B cell (primary cell): ENCODE data around the gene TCN1.

Source experiments
- EZH2 ChIP-seq: IDR thresholded peaks from 2 replicates; pipeline ENCODE4 v1.6.1; 2012; ENCODE audit warnings: borderline replicate concordance, low read depth, mild to moderate bottlenecking, moderate library complexity, low read length; ENCODE audit not compliant: insufficient read depth, poor library complexity, severe bottlenecking
- TF ChIP-seq, protein P1 (sequence below): fragments of 200-600 bp; IDR thresholded peaks from one replicate; pipeline ENCODE4 v1.8.0; 2022; ENCODE audit warnings: antibody characterized with exemption, mild to moderate bottlenecking

DNA sequence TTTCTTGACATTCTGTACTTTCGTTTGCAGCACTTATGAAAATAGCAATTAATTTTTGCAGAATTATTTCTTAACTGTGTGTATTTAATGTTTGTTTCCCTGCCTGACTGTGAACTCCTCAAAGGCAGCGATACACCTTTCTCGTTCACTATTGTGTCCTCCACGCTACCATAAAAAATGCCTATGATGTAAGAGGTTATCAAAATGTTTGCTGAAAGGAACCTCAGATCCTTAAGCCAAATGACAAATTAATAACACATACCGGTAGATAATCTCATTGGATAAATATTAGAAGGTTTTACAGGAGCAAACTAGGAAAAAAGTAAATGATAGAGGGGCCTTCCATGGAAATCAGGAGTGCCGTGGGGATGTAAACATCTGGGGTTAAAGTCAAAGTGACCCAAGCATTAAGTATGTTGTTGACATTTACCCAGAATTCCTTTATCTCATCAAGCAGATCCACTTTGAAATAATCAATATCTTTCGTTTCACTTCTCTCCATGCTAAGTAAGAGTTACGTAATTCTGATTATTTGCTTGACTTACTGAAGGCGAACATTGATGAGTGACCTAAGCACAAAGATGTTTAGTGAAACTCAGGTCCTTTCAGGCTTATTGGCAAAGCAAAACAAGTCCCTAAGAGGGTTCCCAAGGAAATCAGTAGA is 9.7 kb upstream of the TCN1 start:
- no peak for TF ChIP-seq EZH2
- TF ChIP-seq, protein P1, sequence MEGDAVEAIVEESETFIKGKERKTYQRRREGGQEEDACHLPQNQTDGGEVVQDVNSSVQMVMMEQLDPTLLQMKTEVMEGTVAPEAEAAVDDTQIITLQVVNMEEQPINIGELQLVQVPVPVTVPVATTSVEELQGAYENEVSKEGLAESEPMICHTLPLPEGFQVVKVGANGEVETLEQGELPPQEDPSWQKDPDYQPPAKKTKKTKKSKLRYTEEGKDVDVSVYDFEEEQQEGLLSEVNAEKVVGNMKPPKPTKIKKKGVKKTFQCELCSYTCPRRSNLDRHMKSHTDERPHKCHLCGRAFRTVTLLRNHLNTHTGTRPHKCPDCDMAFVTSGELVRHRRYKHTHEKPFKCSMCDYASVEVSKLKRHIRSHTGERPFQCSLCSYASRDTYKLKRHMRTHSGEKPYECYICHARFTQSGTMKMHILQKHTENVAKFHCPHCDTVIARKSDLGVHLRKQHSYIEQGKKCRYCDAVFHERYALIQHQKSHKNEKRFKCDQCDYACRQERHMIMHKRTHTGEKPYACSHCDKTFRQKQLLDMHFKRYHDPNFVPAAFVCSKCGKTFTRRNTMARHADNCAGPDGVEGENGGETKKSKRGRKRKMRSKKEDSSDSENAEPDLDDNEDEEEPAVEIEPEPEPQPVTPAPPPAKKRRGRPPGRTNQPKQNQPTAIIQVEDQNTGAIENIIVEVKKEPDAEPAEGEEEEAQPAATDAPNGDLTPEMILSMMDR = no peak
